PC-9 (cell line): ENCODE data around the gene IL6R. TPM values are rescaled to one million over a fixed set of nuclear protein-coding genes. Genes with fewer than 3 reads are reported as not detected.
A peak's percentile ranks its signal among the peaks of the same experiment; 100 is the strongest.

ENCODE experiments used
- BruUV-seq: library from RNA; stranded (reverse); fragments of 400-500 nt; replicated peaks from 2 replicates; lab custom pipeline; 2021; lab: Mats Ljungman, UMichigan
- CTCF ChIA-PET: fragments of 300-600 bp; sonication (Branson Sonifier 250); formaldehyde crosslinking; loops from one replicate; lab custom pipeline; 2022; ENCODE audit warnings: antibody characterized with exemption; lab: Charles Lee
- POLR2A ChIA-PET: fragments of 300-600 bp; sonication (Branson Sonifier 250); formaldehyde crosslinking; loops from one replicate; lab custom pipeline; 2022; ENCODE audit warnings: antibody characterized with exemption; ENCODE audit not compliant: unreplicated experiment; lab: Charles Lee
- DNase-seq, 2 experiments: peaks; one replicate each; pipeline versions ENCODE4 v3.0.0 to v3.0.0-alpha.2; 2015 to 2022; ENCODE audit warnings: mixed read lengths in 1 of 2
- H2AFZ ChIP-seq: fragments of 200-600 bp; sonication (generic); 2 replicates; pipeline ENCODE4 v1.8.1; 2017; ENCODE audit warnings: antibody characterized with exemption
- H3F3A ChIP-seq: fragments of 200-600 bp; sonication (generic); 2 replicates; pipeline ENCODE4 v1.8.1; 2017; ENCODE audit warnings: antibody characterized with exemption, mild to moderate bottlenecking, low read depth; ENCODE audit not compliant: insufficient read depth
- H3K27ac ChIP-seq: fragments of 200-600 bp; sonication (generic); 2 replicates; pipeline ENCODE4 v1.6.1; 2016; ENCODE audit warnings: mixed run types
- H3K27me3 ChIP-seq: fragments of 200-600 bp; sonication (generic); 2 replicates; pipeline ENCODE4 v1.6.1; 2016; ENCODE audit warnings: low read depth, mixed run types; ENCODE audit not compliant: insufficient read depth
- H3K36me3 ChIP-seq: fragments of 200-600 bp; sonication (generic); 2 replicates; pipeline ENCODE4 v1.6.1; 2016; ENCODE audit warnings: low read depth, mixed run types
- H3K4me1 ChIP-seq: fragments of 200-600 bp; sonication (generic); replicated peaks from 2 replicates; pipeline ENCODE4 v1.6.1; 2016; ENCODE audit warnings: mixed run types; ENCODE audit not compliant: insufficient read depth
- H3K4me2 ChIP-seq: fragments of 200-600 bp; sonication (generic); 2 replicates; pipeline ENCODE4 v1.6.1; 2017; ENCODE audit warnings: mixed run types
- H3K4me3 ChIP-seq: fragments of 200-600 bp; sonication (generic); 2 replicates; pipeline ENCODE4 v1.6.1; 2016; ENCODE audit warnings: mixed run types
- H3K79me2 ChIP-seq: fragments of 200-600 bp; sonication (generic); 2 replicates; pipeline ENCODE4 v1.6.1; 2017; ENCODE audit warnings: low read depth, mixed run types
- H3K9me2 ChIP-seq: fragments of 200-600 bp; sonication (generic); 2 replicates; pipeline ENCODE4 v1.8.1; 2017; ENCODE audit warnings: mild to moderate bottlenecking; ENCODE audit not compliant: insufficient read depth
- H3K9me3 ChIP-seq: fragments of 200-600 bp; sonication (generic); 2 replicates; pipeline ENCODE4 v1.8.1; 2016; ENCODE audit warnings: low read depth; ENCODE audit not compliant: insufficient read depth
- H4K20me1 ChIP-seq: fragments of 200-600 bp; sonication (generic); 2 replicates; pipeline ENCODE4 v1.8.1; 2017; ENCODE audit not compliant: insufficient read depth
- CTCF ChIP-seq: fragments of 200-600 bp; sonication (generic); conservative IDR thresholded peaks from 2 replicates; pipeline ENCODE4 v1.6.1; 2017; ENCODE audit warnings: mixed run types, antibody characterized with exemption, mild to moderate bottlenecking, moderate library complexity
- EZH2 ChIP-seq: fragments of 200-600 bp; sonication (generic); IDR thresholded peaks from 2 replicates; pipeline ENCODE4 v1.8.0; 2017; ENCODE audit warnings: antibody characterized with exemption, low read depth
- intact Hi-C: fragments of 100-400 bp; cut with micrococcal nuclease; formaldehyde crosslinking; loops from one replicate; pipeline ENCODE4 v1.10.0; 2022; ENCODE audit not compliant: unreplicated experiment
- total RNA-seq: library from RNA; stranded (reverse); gene quantifications from 2 replicates; pipeline ENCODE4 v1.2.3, GENCODE V29; 2021

The IL6R gene
- total RNA-seq, 1 experiment from 2014 or later = 3.2 TPM

GRCh38 chr1:154429841-154430611 lies 24.9 kb downstream of the IL6R start:
- ChIA-PET CTCF (no interaction called here), POLR2A (no interaction called here)
- H3K27ac ChIP-seq = no peak overlapping the region
- no peaks in the 10 kb centered on the region for H3K79me2 ChIP-seq
- TF ChIP-seq CTCF (no peak), EZH2 (no peak)
- H3K4me3 ChIP-seq = no peak overlapping the region
- BruUV-seq = no TSS peak
- DNase-seq = no peak
- H3K4me1 ChIP-seq = peaks cover 41% of the 10 kb centered on the region
- no peaks in the 10 kb centered on the region for H4K20me1 ChIP-seq
- no peak overlapping the region for H2AFZ ChIP-seq
- intact Hi-C loops = loop anchor here (10.0 kb wide), 1 partner anchor 75 kb away; no protein-coding TSS in a partner anchor
- no peak overlapping the region for H3K4me2 ChIP-seq
- H3K27me3 ChIP-seq = no peaks in the 10 kb centered on the region
- H3F3A ChIP-seq = peaks cover 45% of the 10 kb centered on the region
- H3K9me3 ChIP-seq = no peaks in the 10 kb centered on the region
- H3K9me2 ChIP-seq = no peaks in the 10 kb centered on the region
- no peaks in the 10 kb centered on the region for H3K36me3 ChIP-seq

- no peaks in the 10 kb centered on the region for H4K20me1 ChIP-seq
- H2AFZ ChIP-seq = no peak overlapping the region
- H3K27me3 ChIP-seq = no peaks in the 10 kb centered on the region
- no peak overlapping the region for H3K4me2 ChIP-seq
- H3K4me1 ChIP-seq = peaks cover 41% of the 10 kb centered on the region
- no peak for TF ChIP-seq CTCF
- CTCF ChIA-PET = no interaction called here
- no TSS peak for BruUV-seq
- H3K9me2 ChIP-seq = no peaks in the 10 kb centered on the region
- H3K79me2 ChIP-seq = no peaks in the 10 kb centered on the region
- no peak overlapping the region for H3K27ac ChIP-seq
- H3K36me3 ChIP-seq = no peaks in the 10 kb centered on the region
- POLR2A ChIA-PET = no interaction called here
- no peaks in the 10 kb centered on the region for H3K9me3 ChIP-seq
- intact Hi-C loops = loop anchor here (10.0 kb wide), 1 partner anchor 76 kb away; no protein-coding TSS in a partner anchor
- no peak for DNase-seq
- peaks cover 41% of the 10 kb centered on the region for H3F3A ChIP-seq
- no peak overlapping the region for H3K4me3 ChIP-seq
These were observed 25.8 kb downstream of the IL6R start for GRCh38 chr1:154430903-154431302.

GRCh38 chr1:154431586-154432373 lies 26.6 kb downstream of the IL6R start:
- no peaks in the 10 kb centered on the region for H3K9me3 ChIP-seq
- no peak overlapping the region for H3K4me3 ChIP-seq
- POLR2A ChIA-PET = no interaction called here
- H3K27me3 ChIP-seq = no peaks in the 10 kb centered on the region
- no peaks in the 10 kb centered on the region for H3K36me3 ChIP-seq
- H2AFZ ChIP-seq = no peak overlapping the region
- no peaks in the 10 kb centered on the region for H4K20me1 ChIP-seq
- CTCF ChIA-PET = interaction anchor here (0.5 kb wide), 1 partner anchor 15 kb away, joined by 6 read pairs; no protein-coding TSS in a partner anchor
- no peaks in the 10 kb centered on the region for H3K79me2 ChIP-seq
- H3K4me1 ChIP-seq = peaks cover 39% of the 10 kb centered on the region
- peaks cover 41% of the 10 kb centered on the region for H3F3A ChIP-seq
- H3K27ac ChIP-seq = peak overlapping the region; percentile 28; the same call in 1 of the 2 replicates
- TF ChIP-seq EZH2 = no peak
- no peak for TF ChIP-seq CTCF
- peak in 1 of 2 experiments; percentile 78 for DNase-seq
- 0 out of 2 replicates have a peak overlapping the region, but pooled peaks have one; percentile 0 for H3K4me2 ChIP-seq
- intact Hi-C loops = loop anchor here (10.0 kb wide), 1 partner anchor 77 kb away; no protein-coding TSS in a partner anchor
- BruUV-seq = no TSS peak
- no peaks in the 10 kb centered on the region for H3K9me2 ChIP-seq
